HK-2 (cell line): ENCODE results near the gene SEC22C.
"Not testable (repeated sequence)": the region's sequence is repeated elsewhere in the genome, so short reads cannot be mapped to it uniquely, and the experiment has no call there.

Source experiments
- DNase-seq: peaks from one replicate; pipeline ENCODE4 v3.0.0-alpha.2; 2018; ENCODE audit not compliant: unreplicated experiment

The SEC22C gene, protein sequence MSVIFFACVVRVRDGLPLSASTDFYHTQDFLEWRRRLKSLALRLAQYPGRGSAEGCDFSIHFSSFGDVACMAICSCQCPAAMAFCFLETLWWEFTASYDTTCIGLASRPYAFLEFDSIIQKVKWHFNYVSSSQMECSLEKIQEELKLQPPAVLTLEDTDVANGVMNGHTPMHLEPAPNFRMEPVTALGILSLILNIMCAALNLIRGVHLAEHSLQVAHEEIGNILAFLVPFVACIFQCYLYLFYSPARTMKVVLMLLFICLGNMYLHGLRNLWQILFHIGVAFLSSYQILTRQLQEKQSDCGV

GRCh38 chr3:42581709-42582473, at the start of gene SEC22C:
SEC22C (minus strand) TSS chr3:42581967; CDS start chr3:42569046, 12,921 bp downstream.
- DNase-seq = peak; percentile 92

DNA sequence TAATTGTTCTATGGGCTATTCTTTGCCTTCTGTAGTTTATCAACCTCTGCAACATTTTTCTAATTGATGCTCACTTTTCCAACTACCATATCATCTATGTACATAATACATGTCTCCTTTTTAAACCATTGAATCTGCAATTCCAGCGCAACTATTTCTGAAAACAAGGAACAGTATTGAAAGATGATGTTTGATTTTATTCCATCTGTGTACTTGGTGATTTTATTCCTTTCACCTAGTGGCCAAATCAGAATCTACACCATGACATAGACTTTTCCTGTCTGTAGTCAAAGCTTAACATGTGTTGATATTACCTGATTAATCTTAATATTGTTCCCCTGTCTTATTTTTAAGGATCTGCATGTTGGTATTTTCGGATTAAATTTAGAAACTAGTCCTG, 31.7 kb upstream of the SEC22C start:
- no peak for DNase-seq

GRCh38 chr3:42612928-42613327, 31.2 kb upstream of the SEC22C start:
- no peak for DNase-seq

GRCh38 chr3:42612217-42612616, 30.4 kb upstream of the SEC22C start:
- DNase-seq = no peak

- no peak for DNase-seq
These were observed 29.2 kb upstream of the SEC22C start for GRCh38 chr3:42610976-42611375.

DNA sequence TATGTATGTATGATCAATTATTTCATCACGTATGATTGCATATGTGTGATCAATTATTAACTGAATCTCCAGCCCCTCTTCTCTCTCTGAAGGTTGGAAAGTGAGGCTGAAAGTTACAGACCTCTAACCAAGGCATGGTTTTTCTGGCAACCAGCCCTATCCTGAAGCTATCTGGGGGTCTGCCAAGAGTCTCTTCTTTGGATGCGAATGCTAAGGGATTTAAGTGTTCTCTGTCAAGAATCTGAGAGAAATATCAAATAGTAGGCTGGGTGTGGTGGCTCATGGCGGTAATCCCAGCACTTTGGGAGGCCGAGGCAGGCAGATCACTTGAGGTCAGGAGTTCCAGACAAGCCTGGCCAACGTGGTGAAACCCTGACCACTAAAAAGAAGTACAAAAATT, 26.8 kb upstream of the SEC22C start:
- DNase-seq = no peak

DNA sequence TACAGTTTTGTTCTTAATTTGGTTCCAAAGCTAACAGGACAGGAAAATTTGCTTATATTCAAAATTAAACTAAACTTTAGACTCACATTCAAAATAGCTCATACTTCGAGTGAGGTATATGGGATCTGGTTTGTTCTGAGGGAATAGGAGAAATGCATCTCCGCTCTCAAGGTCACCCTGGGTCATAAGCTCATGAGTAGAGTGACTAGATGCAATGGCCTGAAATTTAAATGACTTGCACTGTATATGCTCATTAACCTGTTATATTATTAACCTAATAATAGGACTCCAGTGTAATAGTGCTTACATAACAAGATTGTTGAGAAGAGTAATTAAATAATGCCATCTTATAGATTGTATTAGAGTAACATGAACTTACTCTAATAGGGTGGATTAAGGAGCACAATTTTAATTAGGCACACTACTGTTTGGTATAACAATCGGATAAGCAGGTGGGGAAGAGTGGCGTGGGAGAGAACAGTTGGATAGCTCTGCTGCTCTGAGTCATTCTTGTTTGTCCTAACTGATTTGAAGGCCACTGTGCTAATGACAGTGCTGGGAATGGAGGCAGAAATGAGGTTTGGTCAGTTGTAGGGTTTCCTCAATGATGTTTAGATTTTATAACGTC, 23.9 kb upstream of the SEC22C start:
- DNase-seq = no peak

DNA sequence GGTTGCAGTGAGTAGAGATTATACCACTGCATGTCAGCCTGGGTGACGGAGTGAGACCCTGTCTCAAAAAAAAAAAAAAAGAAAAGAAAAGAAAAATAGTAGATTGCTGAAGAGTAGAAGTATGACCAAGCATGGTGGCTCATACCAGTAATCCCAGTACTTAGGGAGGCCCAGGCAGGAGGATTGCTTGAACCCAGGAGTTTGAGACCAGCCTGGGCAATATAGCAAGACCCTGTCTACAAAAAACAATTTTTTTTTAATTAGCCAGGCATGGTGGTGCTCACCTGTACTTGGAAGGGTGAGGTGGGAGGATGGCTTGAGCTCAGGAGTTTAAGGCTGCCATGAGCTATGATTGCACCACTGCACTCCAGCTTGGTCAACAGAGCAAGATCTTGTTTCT, 21.2 kb upstream of the SEC22C start:
- DNase-seq = no peak

DNA sequence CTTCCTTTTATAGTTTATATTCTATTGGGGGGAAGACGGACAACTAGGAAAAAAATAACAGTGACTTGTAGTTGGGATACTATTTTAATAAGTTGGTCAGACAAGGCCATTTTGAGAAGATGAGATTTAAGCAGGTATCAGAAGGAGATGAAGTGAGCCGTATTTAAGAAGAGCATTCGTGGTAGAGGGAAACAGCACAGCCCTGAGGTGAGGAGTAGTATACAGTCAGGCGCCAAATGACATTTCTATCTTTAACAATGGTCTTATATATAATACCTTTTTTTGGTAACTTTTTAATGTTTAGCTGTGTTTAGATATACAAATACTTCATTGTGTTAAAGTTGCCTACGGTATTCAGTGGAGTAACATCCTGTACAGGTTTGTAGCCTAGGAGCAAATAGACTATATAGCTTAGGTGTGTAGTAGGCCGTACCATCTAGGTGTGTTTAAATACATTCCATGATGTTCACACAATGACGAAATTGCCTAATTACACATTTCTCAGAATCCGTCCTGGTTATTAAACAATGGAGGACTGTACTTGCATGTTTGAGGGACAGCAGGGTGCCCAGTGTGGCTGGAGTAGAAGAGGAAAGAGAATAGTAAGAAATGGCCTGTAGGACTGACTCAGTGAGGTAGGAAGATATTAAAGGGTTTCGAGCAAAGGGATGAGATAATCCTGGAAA, 20.3 kb upstream of the SEC22C start:
- no peak for DNase-seq

- peak; percentile 64 for DNase-seq
These were observed 19.4 kb upstream of the SEC22C start for GRCh38 chr3:42600958-42601675.

DNA sequence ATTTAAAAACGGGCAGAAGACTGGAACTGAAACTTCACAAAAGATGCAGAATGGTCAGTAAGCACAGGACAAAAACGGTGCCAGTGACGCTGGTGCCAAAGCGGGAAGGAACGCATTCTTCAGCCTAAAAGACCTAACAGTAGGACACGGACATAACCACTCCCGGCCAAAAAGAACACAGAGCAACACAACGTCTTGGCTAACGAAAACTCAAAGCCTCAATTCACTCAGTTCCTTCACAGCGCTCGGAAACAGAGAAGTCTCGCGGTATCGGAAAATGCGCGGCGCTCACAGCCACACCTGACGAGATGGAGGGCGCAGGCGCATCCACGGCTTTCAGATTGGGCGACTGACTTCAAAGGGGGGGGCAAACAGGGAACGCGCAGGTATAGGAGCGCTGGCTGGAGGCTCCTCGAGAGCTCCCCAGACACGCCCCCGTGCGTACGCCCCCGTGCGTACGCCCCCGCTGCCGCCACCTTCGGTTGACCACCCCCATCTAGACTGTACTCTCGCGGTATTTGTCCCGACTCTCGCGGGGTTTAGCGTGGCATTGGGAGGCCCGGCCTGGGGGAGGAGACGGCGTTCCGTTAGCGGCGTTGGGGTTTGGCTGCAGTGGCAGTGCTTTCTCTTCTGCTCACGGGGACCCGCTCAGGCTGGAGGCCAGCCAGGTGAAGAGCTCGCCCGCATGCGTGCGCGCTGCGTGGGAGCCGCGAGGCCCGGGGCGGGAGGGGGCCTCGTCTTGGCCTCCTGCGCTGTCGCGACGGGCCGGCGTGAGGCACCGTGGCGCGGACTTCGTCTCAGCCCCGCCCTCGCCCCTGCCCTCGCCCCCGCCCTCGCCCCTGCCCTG, 18.6 kb upstream of the SEC22C start, which contains the start of gene NKTR:
Gene NKTR, plus strand, starts transcription at position 576 of the 847 bp plus-strand sequence. CDS start 321 bp downstream, outside the sequence.
- peak; percentile 96 for DNase-seq

DNA sequence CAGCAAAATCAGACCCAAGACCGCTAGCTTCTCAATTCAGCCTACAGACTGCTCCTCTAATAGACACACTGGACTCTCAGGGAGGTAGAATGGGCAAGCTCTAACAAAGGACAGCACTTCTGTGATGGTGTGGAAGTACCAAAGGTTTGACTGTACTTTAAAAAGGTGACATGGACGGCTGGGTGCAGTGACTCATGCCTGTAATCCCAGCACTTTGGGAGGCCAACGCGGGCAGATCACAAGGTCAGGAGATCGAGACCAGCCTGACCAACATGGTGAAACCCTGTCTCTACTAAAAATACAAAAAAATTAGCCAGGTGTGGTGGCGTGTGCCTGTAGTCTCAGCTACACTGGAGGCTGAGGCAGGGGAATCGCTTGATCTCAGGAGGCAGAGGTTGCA, 15.3 kb upstream of the SEC22C start:
- not testable (repeated sequence) for DNase-seq

DNA sequence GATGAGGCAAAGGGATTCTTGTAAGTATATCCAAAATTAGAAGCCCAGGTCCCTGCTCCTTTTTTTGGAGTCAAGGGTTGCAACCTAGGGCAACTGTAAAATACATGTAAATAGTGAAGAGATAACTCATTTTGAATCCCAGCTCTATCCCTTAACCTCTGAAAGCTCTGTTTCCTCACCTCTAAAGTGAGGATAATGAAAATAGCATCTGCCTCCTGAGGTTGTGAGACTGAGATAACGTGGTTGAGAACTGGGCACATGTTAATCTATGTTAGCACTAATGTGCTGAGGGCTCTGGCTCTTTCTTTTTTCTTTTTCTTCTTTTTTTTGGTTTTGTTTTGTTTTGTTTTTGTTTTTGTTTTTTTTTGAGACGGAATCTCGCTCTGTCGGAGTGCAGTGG, 13.9 kb upstream of the SEC22C start:
- no peak for DNase-seq

GRCh38 chr3:42593635-42594034, 11.9 kb upstream of the SEC22C start:
- no peak for DNase-seq

GRCh38 chr3:42591811-42592210, 10.0 kb upstream of the SEC22C start:
- DNase-seq = no peak

GRCh38 chr3:42590989-42591756, 9.4 kb upstream of the SEC22C start:
- DNase-seq = no peak

DNA sequence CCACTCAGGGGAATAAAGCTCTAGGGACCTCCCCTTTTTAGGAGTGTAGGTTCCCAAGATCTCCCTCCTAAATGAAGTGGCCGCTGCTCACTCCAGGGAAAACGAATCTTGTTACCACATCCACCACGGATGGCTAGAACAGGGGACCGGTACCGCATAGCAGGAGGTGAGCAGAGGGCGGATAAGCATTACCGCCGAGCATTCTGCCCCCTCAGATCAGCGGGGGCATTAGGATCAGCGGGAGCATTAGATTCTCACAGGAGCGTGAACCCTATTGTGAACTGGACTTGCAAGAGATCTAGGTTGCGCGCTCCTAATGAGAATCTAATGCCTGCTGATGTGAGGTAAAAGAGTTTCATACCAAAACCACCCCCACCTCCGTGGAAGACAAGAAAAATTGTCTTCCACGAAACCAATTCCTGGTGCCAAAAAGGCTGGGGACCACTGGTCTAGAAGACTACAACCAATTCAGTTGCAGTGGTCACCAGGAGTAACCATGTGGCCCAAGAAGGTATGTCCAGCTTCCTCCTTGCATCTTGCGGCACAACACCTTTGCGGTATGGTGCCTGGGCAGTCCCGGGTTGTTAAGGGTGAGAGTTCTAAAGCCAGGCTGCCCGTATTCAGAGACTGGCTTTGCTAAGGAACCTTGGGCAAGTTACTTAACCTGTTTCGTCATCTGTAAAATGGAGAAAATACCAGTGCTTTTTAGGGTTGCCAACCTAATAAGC, 7.8 kb upstream of the SEC22C start:
- DNase-seq = no peak

GRCh38 chr3:42588625-42589024, 6.9 kb upstream of the SEC22C start:
- no peak for DNase-seq

GRCh38 chr3:42582474-42583070, 805 bp upstream of the SEC22C start:
- DNase-seq = no peak
